GM21526 (cell line): ENCODE measurements around the gene SLC25A23.
"Not testable (repeated sequence)": the region's sequence is repeated elsewhere in the genome, so short reads cannot be mapped to it uniquely, and the experiment has no call there.

Experiments used
- ATAC-seq: cut with Tn5 transposase; IDR thresholded peaks from one replicate; pipeline ENCODE4 v1.9.1; 2021; ENCODE audit warnings: moderate library complexity; ENCODE audit not compliant: unreplicated experiment, low FRiP score

Gene SLC25A23

DNA sequence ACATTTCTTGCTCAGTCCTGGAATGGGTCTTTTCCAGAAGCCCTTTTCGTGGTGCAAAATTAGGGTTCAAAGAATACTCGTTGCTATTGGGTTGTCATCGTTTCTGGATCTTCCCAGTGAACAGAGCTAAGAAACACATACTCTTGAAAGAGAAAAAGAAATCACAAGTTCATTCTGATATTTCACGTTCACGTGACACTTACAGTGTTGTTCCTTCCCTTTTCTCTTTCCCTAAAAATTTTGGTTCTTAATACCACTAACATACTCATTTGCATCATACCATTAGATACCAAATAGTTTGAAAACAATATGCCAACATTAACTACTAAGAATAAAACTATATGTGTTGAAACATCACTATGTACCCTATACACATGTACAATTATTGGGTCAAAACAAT, 53.2 kb downstream of the SLC25A23 start:
- no peak for ATAC-seq

DNA sequence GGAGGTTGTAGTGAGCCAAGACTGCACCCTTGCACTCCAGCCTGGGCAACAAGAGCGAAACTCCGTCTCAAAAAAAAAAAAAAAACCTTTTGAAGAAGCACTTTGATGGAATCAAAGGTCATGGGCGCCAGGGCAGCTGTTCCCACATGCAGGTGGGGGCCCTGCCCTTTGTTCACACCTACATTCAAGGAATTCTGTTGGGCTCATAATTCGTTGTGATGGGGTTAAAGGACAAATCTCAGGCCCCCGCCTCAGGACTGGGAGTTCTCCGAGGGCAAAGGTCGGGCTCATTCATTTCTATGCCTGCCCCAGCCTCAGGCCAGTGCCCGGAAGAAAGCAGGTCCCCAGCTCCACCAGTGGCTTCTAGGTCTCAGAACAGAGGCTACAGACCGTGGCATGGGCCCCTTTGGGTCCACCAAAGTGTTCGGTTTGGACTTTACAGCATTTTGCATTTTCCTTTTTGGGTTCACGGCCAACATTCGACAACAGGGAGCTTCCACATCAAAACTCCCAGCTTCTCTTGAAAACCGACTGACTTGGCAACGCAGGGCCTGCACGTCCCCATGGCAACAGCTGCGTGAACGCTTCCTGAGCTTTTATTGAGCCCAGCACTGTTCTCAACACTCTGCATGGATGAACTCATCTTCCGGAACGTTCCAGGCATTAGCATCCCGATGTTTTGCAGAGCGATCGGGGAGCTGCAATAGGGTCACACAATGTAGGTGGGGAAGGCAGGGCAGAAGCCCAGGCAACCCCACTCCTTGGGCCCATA, 56.6 kb downstream of the SLC25A23 start:
- ATAC-seq = no peak

DNA sequence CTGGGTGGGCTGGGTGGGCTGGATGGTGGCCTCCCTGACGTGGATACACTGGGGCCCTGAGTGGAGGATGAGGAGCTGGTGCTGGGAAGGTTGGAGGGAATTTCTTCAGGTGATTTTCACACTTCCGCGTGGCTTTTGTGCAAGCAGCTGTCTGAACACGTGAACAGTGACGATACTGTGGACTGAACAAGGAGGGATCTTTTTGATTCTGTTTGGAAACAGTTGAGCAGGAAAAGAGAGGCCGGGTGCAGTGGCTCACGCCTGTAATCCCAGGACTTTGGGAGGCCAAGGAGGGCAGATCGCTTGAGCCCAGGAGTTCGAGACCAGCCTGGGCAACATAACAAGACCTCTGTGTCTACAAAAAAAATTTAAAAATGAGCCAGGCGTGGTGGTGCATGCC, 57.5 kb downstream of the SLC25A23 start:
- no peak for ATAC-seq

DNA sequence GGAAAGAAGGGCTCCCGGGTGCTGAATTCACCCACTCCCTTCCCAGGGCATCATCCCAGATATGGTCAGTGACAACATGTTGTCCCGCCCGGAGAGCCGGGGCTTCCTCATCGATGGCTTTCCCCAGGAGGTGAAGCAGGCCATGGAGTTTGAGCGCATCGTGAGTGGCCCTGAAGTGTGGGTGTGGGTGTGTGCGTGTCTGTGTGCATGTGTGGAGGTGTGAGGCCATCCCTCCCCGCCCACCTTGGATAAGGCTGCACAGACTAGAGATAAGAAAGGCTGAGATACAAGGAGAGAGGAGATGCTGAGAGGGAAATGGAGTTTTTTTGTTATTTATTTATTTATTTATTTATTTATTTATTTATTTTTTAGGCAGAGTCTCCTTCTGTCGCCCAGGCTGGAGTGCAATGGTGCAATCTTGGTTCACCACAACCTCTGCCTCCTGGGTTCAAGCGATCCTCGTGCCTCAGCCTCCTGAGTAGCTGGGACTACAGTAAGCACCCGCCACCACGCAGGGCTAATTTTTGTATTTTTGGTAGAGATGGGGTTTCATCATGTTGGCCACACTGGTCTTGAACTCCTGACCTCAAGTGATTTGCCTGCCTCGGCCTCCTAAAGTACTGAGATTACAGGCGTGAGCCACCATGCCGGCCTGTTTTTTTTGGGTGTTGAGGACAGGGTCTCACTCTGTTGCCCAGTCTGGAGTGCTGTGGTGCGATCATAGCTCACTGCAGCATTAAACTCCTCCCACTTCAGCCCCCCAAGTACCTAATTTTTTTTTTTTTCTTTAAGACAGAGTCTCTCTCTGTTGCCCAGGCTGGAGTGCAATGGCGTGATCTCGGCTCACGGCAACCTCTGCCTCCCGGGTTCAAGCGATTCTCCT, 59.3 kb downstream of the SLC25A23 start:
- not testable (repeated sequence) for ATAC-seq

GRCh38 chr19:6396305-6396704, 63.3 kb downstream of the SLC25A23 start:
- no peak for ATAC-seq

DNA sequence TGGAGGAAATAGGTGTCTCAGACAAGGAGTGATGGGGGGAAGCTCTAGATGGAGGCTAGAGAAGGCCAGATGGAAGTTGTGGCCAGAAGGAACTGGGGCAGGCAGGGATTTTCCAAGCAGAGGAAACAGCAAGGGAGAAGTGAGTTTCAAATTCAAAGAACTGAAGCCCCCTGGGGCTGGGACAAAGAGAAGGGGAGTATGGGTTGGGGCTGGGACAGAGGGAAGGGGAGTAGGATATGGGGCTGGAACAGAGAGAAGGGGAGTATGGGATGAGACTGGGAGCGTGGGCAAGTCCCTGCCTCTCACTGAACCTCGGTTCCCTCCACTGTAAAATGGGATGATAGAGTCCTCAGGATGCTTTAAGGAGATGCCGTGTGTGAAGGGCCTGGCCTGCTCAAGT, 64.8 kb downstream of the SLC25A23 start:
- ATAC-seq = no peak

DNA sequence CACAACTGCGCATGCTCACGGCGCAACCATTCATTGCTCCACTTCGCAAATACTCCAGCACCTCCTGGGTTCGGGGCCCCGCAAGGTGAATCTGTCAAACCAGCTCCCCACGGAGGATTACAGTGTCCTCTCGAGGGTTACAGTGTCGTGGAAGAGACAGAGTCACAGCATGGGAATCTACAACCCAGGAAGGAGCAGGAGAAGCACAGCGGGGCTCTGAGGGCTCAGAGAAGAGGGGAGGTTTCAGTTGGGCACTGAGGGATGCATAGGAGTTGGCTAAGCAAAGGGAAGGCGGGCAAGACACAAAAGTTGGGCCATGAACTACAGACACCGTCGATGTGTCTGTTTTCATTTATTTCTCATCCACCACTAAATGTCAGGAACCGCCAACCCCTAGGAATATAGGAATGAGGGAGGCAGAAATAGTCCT, 65.6 kb downstream of the SLC25A23 start:
- ATAC-seq = peak; percentile 14

- ATAC-seq = peak; percentile 81
These were observed 66.3 kb downstream of the SLC25A23 start, which contains the start of gene GTF2F1 for GRCh38 chr19:6393074-6393982. TSS of gene GTF2F1 (minus strand) at chr19:6393164. CDS start at chr19:6392995, 169 bp downstream.

DNA sequence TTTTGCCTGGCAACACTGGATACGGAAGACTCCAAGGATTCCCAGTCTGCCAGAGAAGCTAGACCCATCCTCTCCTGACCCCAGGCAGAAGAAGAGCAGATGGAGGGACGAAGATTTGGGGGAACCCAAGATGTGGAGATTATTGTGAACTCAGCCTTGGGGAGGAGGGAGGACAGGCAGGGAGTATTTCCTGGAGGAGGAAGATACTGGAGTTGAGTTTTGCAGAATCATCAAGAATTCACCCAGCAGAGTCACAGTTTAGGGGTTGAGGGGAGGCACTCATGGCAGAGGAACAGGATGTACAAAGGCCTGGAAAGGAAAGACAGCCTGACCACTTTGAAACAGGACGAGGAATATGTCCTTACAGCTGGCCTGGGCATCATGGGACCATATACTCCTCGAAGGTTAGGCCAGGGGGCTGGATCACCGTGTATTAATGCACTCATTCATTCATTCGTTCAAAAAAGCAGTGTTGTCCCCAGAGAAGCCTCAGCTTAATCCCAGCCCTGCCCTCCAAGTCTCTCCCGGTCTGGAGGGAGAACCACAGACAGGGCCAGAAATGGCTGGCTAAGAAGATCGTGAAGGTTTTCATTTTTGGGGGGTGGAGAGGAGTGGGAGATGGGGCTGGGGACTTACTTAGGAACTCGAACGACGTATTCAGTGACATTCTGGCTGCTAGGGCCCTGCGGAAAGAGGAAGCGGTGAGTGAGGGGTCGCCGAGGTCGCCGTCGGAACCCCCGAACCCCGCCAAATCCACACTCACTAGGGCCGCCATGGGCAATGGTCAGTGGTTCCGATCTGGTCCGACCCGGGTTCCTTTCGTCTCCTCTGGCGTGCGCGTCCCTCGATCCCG, 67.1 kb downstream of the SLC25A23 start:
- no peak for ATAC-seq
